ENCODE measurements around the gene RAB20. TPM values are rescaled to one million over a fixed set of nuclear protein-coding genes. Genes with fewer than 3 reads are reported as not detected.

RAB20 gene
- polyA plus RNA-seq, 1 donor from 2014 or later: not detected

- Histone ChIP-seq H3K36me3 (ENCODE audit: insufficient read depth, low read length) (no peaks in the 10 kb centered on the region), H3F3A (ENCODE audit: insufficient read depth, low read length, poor library complexity, severe bottlenecking) (no peaks in the 10 kb centered on the region), H3K4me2 (ENCODE audit: low read length) (no peak overlapping the region), H3K9ac (ENCODE audit: low read length) (no peak overlapping the region), H4K20me1 (ENCODE audit: insufficient read depth) (no peaks in the 10 kb centered on the region), H3K27me3 (ENCODE audit: insufficient read depth, low read depth, low read length) (no peaks in the 10 kb centered on the region), H3K9me3 (ENCODE audit: low read length) (no peaks in the 10 kb centered on the region), H3K4me3 (ENCODE audit: low read length) (no peak overlapping the region), H3K27ac (ENCODE audit: low read length) (no peak overlapping the region), H2AFZ (ENCODE audit: low read depth, low read length) (no peak overlapping the region), H3K9me2 (ENCODE audit: insufficient read depth, low read length) (no peaks in the 10 kb centered on the region), H3K79me2 (replicated peaks; ENCODE audit: insufficient read depth, low read length) (no peaks in the 10 kb centered on the region)
- TF ChIP-seq SMC3 (conservative IDR thresholded peaks at IDR 0.05; ENCODE audit: poor library complexity) (no peak), POLR2AphosphoS5 (IDR thresholded peaks at IDR 0.05) (no peak), TAF1 (IDR thresholded peaks at IDR 0.05; ENCODE audit: low read depth) (no peak), MXI1 (conservative IDR thresholded peaks at IDR 0.05; ENCODE audit: poor library complexity, severe bottlenecking) (no peak), RAD21 (conservative IDR thresholded peaks at IDR 0.05) (no peak), REST (IDR thresholded peaks at IDR 0.05; ENCODE audit: borderline replicate concordance) (no peak), EP300 (conservative IDR thresholded peaks at IDR 0.05; ENCODE audit: poor library complexity, severe bottlenecking) (no peak), EZH2 (IDR thresholded peaks at IDR 0.05; ENCODE audit: borderline replicate concordance, insufficient read depth, low read length, poor library complexity, severe bottlenecking) (no peak), CTCF (IDR thresholded peaks at IDR 0.05; ENCODE audit: poor library complexity, severe bottlenecking) (no peak)
These were observed 52.0 kb downstream of the RAB20 start for GRCh38 chr13:110509478-110509926.

GRCh38 chr13:110507678-110508381 lies 53.7 kb downstream of the RAB20 start:
- no peak overlapping the region for H3K4me3 ChIP-seq (ENCODE audit: low read length)
- no peaks in the 10 kb centered on the region for H3K27me3 ChIP-seq (ENCODE audit: insufficient read depth, low read depth, low read length)
- H3K4me2 ChIP-seq (ENCODE audit: low read length): no peak overlapping the region
- H4K20me1 ChIP-seq (ENCODE audit: insufficient read depth): no peaks in the 10 kb centered on the region
- no peaks in the 10 kb centered on the region for H3K36me3 ChIP-seq (ENCODE audit: insufficient read depth, low read length)
- no peaks in the 10 kb centered on the region for H3K9me3 ChIP-seq (ENCODE audit: low read length)
- TF ChIP-seq CTCF (IDR thresholded peaks at IDR 0.05; ENCODE audit: poor library complexity, severe bottlenecking) (no peak), MXI1 (conservative IDR thresholded peaks at IDR 0.05; ENCODE audit: poor library complexity, severe bottlenecking) (no peak), EZH2 (IDR thresholded peaks at IDR 0.05; ENCODE audit: borderline replicate concordance, insufficient read depth, low read length, poor library complexity, severe bottlenecking) (no peak), RAD21 (conservative IDR thresholded peaks at IDR 0.05) (no peak), EP300 (conservative IDR thresholded peaks at IDR 0.05; ENCODE audit: poor library complexity, severe bottlenecking) (no peak), TAF1 (IDR thresholded peaks at IDR 0.05; ENCODE audit: low read depth) (no peak), REST (IDR thresholded peaks at IDR 0.05; ENCODE audit: borderline replicate concordance) (no peak), POLR2AphosphoS5 (IDR thresholded peaks at IDR 0.05) (no peak), SMC3 (conservative IDR thresholded peaks at IDR 0.05; ENCODE audit: poor library complexity) (no peak)
- no peaks in the 10 kb centered on the region for H3K9me2 ChIP-seq (ENCODE audit: insufficient read depth, low read length)
- no peaks in the 10 kb centered on the region for H3K79me2 ChIP-seq (replicated peaks; ENCODE audit: insufficient read depth, low read length)
- H3K9ac ChIP-seq (ENCODE audit: low read length): no peak overlapping the region
- no peak overlapping the region for H2AFZ ChIP-seq (ENCODE audit: low read depth, low read length)
- H3K27ac ChIP-seq (ENCODE audit: low read length): no peak overlapping the region
- H3F3A ChIP-seq (ENCODE audit: insufficient read depth, low read length, poor library complexity, severe bottlenecking): no peaks in the 10 kb centered on the region
